Thyroid gland (tissue), 4 donors: Measurements from ENCODE around the gene SYT1. TPM values are rescaled to one million over a fixed set of nuclear protein-coding genes. Genes with fewer than 3 reads are reported as not detected.

ENCODE experiments used
- DNase-seq, 2 donors: peaks; one replicate each; pipeline ENCODE4 v3.0.0-alpha.2; 2019
- H3K27ac ChIP-seq, 3 donors: fragments of 200-600 bp; sonication (generic); 1 replicate in 2 of 3; 2 replicates in 1 of 3; pipeline ENCODE4 v1.5.1; 2016 to 2019; ENCODE audit warnings: mild to moderate bottlenecking in 1 of 3, moderate library complexity in 1 of 3
- H3K27me3 ChIP-seq: fragments of 200-600 bp; sonication (generic); one replicate; pipeline ENCODE4 v1.5.1; 2019
- H3K36me3 ChIP-seq, 2 donors: fragments of 200-600 bp; sonication (generic); one replicate each; pipeline ENCODE4 v1.5.1; 2016 to 2019
- H3K4me1 ChIP-seq, 2 donors: fragments of 200-600 bp; sonication (generic); one replicate each; pipeline ENCODE4 v1.5.1; 2017 to 2019
- H3K4me3 ChIP-seq, 3 donors: fragments of 200-600 bp; sonication (generic); replicated peaks in 1 of 3; 1 replicate in 2 of 3; 2 replicates in 1 of 3; pipeline ENCODE4 v1.5.1; 2016; ENCODE audit warnings: mild to moderate bottlenecking in 1 of 3
- H3K9me3 ChIP-seq: fragments of 200-600 bp; sonication (generic); one replicate; pipeline ENCODE4 v1.5.1; 2017
- CTCF ChIP-seq, 6 experiments: fragments of 200-600 bp in 3 of 6; fragments of 450-650 bp in 3 of 6; sonication (generic) in 3 of 6; IDR thresholded peaks; one replicate each; pipeline ENCODE4 v1.5.1; 2016 to 2019; ENCODE audit warnings: antibody characterized with exemption in 6 of 6, mild to moderate bottlenecking in 2 of 6, inconsistent platforms in 1 of 6, moderate library complexity in 1 of 6
- POLR2A ChIP-seq, 2 donors: fragments of 450-650 bp; IDR thresholded peaks; one replicate each; pipeline ENCODE4 v1.6.1; 2017; ENCODE audit warnings: antibody characterized with exemption in 2 of 2, mild to moderate bottlenecking in 2 of 2, moderate library complexity in 1 of 2
- WGBS, 2 donors: methylation state at CpG; one replicate each; pipeline ENCODE4 v1.1.5; 2017; 5-methylcytosine and 5-hydroxymethylcytosine counted together
- intact Hi-C: fragments of 100-400 bp; cut with DNase I; formaldehyde crosslinking; loops from one replicate; pipeline ENCODE4 v1.15.1; 2023
- total RNA-seq, 4 donors: library from RNA; depleted of rRNA; stranded (reverse); fragments of >200 nt; gene quantifications; one replicate each; pipeline ENCODE4 v1.2.3, GENCODE V29; 2016

The SYT1 gene
- total RNA-seq, 4 donors from 2014 or later = 0.58 to 2.4 (median 1.2) TPM

- intact Hi-C loops = no loop called here
- Histone ChIP-seq H3K9me3 (no peaks in the 10 kb centered on the region), H3K36me3 (no peaks in the 10 kb centered on the region), H3K27ac (no peak overlapping the region), H3K4me3 (no peak overlapping the region), H3K27me3 (no peaks in the 10 kb centered on the region), H3K4me1 (no peaks in the 10 kb centered on the region)
- DNase-seq = no peak
- 91 to 96% methylated on average over 1 of the region's 1 CpG for WGBS, 2 donors
- TF ChIP-seq POLR2A (IDR thresholded peaks at IDR 0.05) = no peak
- no peak for TF ChIP-seq CTCF (IDR thresholded peaks at IDR 0.05)
Measured at GRCh38 chr12:79374545-79374944, 510.0 kb downstream of the SYT1 start.

GRCh38 chr12:79375050-79375449 lies 510.5 kb downstream of the SYT1 start:
- H3K27ac ChIP-seq = no peak overlapping the region
- no peak overlapping the region for H3K4me3 ChIP-seq
- no peaks in the 10 kb centered on the region for H3K36me3 ChIP-seq
- DNase-seq = no peak
- WGBS, 2 donors = 76 to 78% methylated on average over 6 of the region's 6 CpGs
- intact Hi-C loops = no loop called here
- no peaks in the 10 kb centered on the region for H3K9me3 ChIP-seq
- H3K27me3 ChIP-seq = no peaks in the 10 kb centered on the region
- no peaks in the 10 kb centered on the region for H3K4me1 ChIP-seq
- TF ChIP-seq CTCF (IDR thresholded peaks at IDR 0.05) (no peak), POLR2A (IDR thresholded peaks at IDR 0.05) (no peak)

GRCh38 chr12:79378496-79378895 lies 513.9 kb downstream of the SYT1 start:
- Histone ChIP-seq H3K27me3 (no peaks in the 10 kb centered on the region), H3K36me3 (no peaks in the 10 kb centered on the region), H3K27ac (no peak overlapping the region), H3K9me3 (no peaks in the 10 kb centered on the region), H3K4me3 (no peak overlapping the region), H3K4me1 (no peaks in the 10 kb centered on the region)
- DNase-seq = no peak
- 62 to 72% methylated on average over 1 of the region's 1 CpG for WGBS, 2 donors
- intact Hi-C loops = no loop called here
- no peak for TF ChIP-seq POLR2A (IDR thresholded peaks at IDR 0.05)
- TF ChIP-seq CTCF (IDR thresholded peaks at IDR 0.05) = no peak

- H3K27ac ChIP-seq = no peak overlapping the region
- no peaks in the 10 kb centered on the region for H3K27me3 ChIP-seq
- TF ChIP-seq CTCF (IDR thresholded peaks at IDR 0.05) (no peak), POLR2A (IDR thresholded peaks at IDR 0.05) (no peak)
- no peaks in the 10 kb centered on the region for H3K9me3 ChIP-seq
- intact Hi-C loops = no loop called here
- H3K4me3 ChIP-seq = no peak overlapping the region
- H3K36me3 ChIP-seq = no peaks in the 10 kb centered on the region
- no peaks in the 10 kb centered on the region for H3K4me1 ChIP-seq
- WGBS, 2 donors = 87 to 92% methylated on average over 2 of the region's 2 CpGs
- no peak for DNase-seq
Measured at GRCh38 chr12:79380402-79380801, 515.8 kb downstream of the SYT1 start.

- Histone ChIP-seq H3K27me3 (no peaks in the 10 kb centered on the region), H3K4me1 (no peaks in the 10 kb centered on the region), H3K27ac (no peak overlapping the region), H3K9me3 (no peaks in the 10 kb centered on the region), H3K4me3 (no peak overlapping the region), H3K36me3 (no peaks in the 10 kb centered on the region)
- intact Hi-C loops = no loop called here
- no peak for DNase-seq
- 44 to 53% methylated on average over 11 of the region's 11 CpGs for whole genome bisulfite sequencing, 2 donors
- TF ChIP-seq CTCF (IDR thresholded peaks at IDR 0.05) (no peak), POLR2A (IDR thresholded peaks at IDR 0.05) (no peak)
Measured at GRCh38 chr12:79381248-79382208, 517.0 kb downstream of the SYT1 start.
